HepG2 (cell line): Measurements from ENCODE around the gene VAMP2. TPM values are rescaled to one million over a fixed set of nuclear protein-coding genes. Genes with fewer than 3 reads are reported as not detected.

Experiments
- BCL6 ChIP-seq: IDR thresholded peaks from 2 replicates; pipeline ENCODE4 v1.6.1; 2016; ENCODE audit warnings: missing genetic modification reagents, missing compliant biosample characterization
- DBP ChIP-seq: sonication (generic); formaldehyde crosslinking; IDR thresholded peaks from 2 replicates; pipeline ENCODE4 v1.4.0; 2020; ENCODE audit warnings: missing genetic modification reagents; ENCODE audit errors: not compliant biosample characterization
- FOXK1 ChIP-seq: sonication (generic); formaldehyde crosslinking; IDR thresholded peaks from 2 replicates; pipeline ENCODE4 v1.4.0; 2020; ENCODE audit warnings: low read depth, missing genetic modification reagents, borderline replicate concordance
- GLI4 ChIP-seq: sonication (generic); formaldehyde crosslinking; IDR thresholded peaks from 2 replicates; pipeline ENCODE4 v1.5.1; 2020; ENCODE audit warnings: missing genetic modification reagents, mild to moderate bottlenecking, moderate library complexity, borderline replicate concordance
- HNF1A ChIP-seq, 2 experiments: sonication (generic) in 1 of 2; formaldehyde crosslinking in 1 of 2; IDR thresholded peaks; 2 replicates each; pipeline versions ENCODE4 v1.4.0 to v1.6.1; 2016 to 2020; ENCODE audit warnings: borderline replicate concordance in 1 of 2, low read depth in 1 of 2, mild to moderate bottlenecking in 1 of 2, missing genetic modification reagents in 1 of 2
- KDM5B ChIP-seq: sonication (generic); formaldehyde crosslinking; IDR thresholded peaks from 2 replicates; pipeline ENCODE4 v1.4.0; 2020; ENCODE audit warnings: missing genetic modification reagents, mild to moderate bottlenecking, borderline replicate concordance
- MAZ ChIP-seq, 2 experiments: sonication (generic) in 1 of 2; formaldehyde crosslinking in 1 of 2; IDR thresholded peaks; 2 replicates each; pipeline versions ENCODE4 v1.5.0 to v1.6.1; 2012 to 2020; ENCODE audit warnings: low read depth in 2 of 2, mild to moderate bottlenecking in 2 of 2, borderline replicate concordance in 1 of 2, improper control_type of control experiment in 1 of 2, low read length in 1 of 2, missing genetic modification reagents in 1 of 2, moderate library complexity in 1 of 2
- RBM39 ChIP-seq: fragments of 200-400 bp; formaldehyde crosslinking; IDR thresholded peaks from one replicate; pipeline ENCODE4 v1.6.1; 2018; ENCODE audit warnings: antibody characterized with exemption, mild to moderate bottlenecking, low read depth, low read length; ENCODE audit not compliant: poor library complexity, severe bottlenecking
- SSRP1 ChIP-seq: IDR thresholded peaks from 2 replicates; pipeline ENCODE4 v1.6.1; 2016; ENCODE audit warnings: control low read depth
- TFAP4 ChIP-seq: sonication (generic); IDR thresholded peaks from 2 replicates; pipeline ENCODE4 v1.6.1; 2016; ENCODE audit warnings: low read depth, borderline replicate concordance
- ZFP1 ChIP-seq: IDR thresholded peaks from 2 replicates; pipeline ENCODE4 v1.6.1; 2016
- ZNF280D ChIP-seq: sonication (generic); formaldehyde crosslinking; IDR thresholded peaks from 2 replicates; pipeline ENCODE4 v1.5.1; 2020; ENCODE audit warnings: mild to moderate bottlenecking, missing genetic modification reagents
- ZNF672 ChIP-seq: sonication (generic); formaldehyde crosslinking; IDR thresholded peaks from 2 replicates; pipeline ENCODE4 v1.8.1; 2022; ENCODE audit warnings: missing genetic modification reagents
- ZNF709 ChIP-seq: sonication (generic); formaldehyde crosslinking; IDR thresholded peaks from 2 replicates; pipeline ENCODE4 v1.5.0; 2020; ENCODE audit warnings: mild to moderate bottlenecking, missing genetic modification reagents
- ZNF878 ChIP-seq: sonication (generic); formaldehyde crosslinking; IDR thresholded peaks from 2 replicates; pipeline ENCODE4 v1.8.1; 2023; ENCODE audit warnings: mild to moderate bottlenecking, missing genetic modification reagents, moderate library complexity
- ZNF879 ChIP-seq: sonication (generic); formaldehyde crosslinking; IDR thresholded peaks from 2 replicates; pipeline ENCODE4 v1.8.1; 2023; ENCODE audit warnings: missing genetic modification reagents
- ZSCAN20 ChIP-seq: sonication (generic); formaldehyde crosslinking; IDR thresholded peaks from 2 replicates; pipeline ENCODE4 v1.4.0; 2020; ENCODE audit warnings: missing genetic modification reagents, mild to moderate bottlenecking, borderline replicate concordance
- ZZZ3 ChIP-seq: sonication (generic); formaldehyde crosslinking; IDR thresholded peaks from 2 replicates; pipeline ENCODE4 v1.4.0; 2020; ENCODE audit warnings: missing genetic modification reagents, mild to moderate bottlenecking, borderline replicate concordance
- polyA plus RNA-seq, 8 experiments: library from polyadenylated mRNA; depleted of rRNA in 3 of 8; stranded (reverse) in 7 of 8; unstranded in 1 of 8; fragments of >200 nt; fragmentation: Illumina TruSeq in 4 of 8; extraction: Trizol in 4 of 8; gene quantifications; 2 replicates each; pipeline versions ENCODE4 v1.2.1 to v1.2.3, GENCODE V29; 2011 to 2016; ENCODE audit warnings: low read depth in 4 of 8, missing spikeins in 1 of 8, mixed read lengths in 1 of 8; ENCODE audit not compliant: insufficient read depth in 1 of 8
- total RNA-seq, 5 experiments: library from RNA; depleted of rRNA; stranded (reverse); fragments of >200 nt; fragmentation: Illumina TruSeq; extraction: Trizol; gene quantifications; 2 replicates each; pipeline ENCODE4 v1.2.3, GENCODE V29; 2016; ENCODE audit warnings: low read depth in 1 of 5

Gene VAMP2
- total and polyA plus RNA-seq, 2 of the 13 experiments (the other 11 are each of a cell fraction or from before 2014, with no cell fraction given), result 3.9 to 17.2 TPM

GRCh38 chr17:8163978-8164814 is 1.4 kb upstream of the VAMP2 start (continued):
- TF ChIP-seq KDM5B (no peak), ZNF280D (no peak), ZSCAN20 (CRISPR knock-in tag) (no peak), ZNF879 (no peak), ZFP1 (CRISPR knock-in tag) (0 out of 2 replicates have a peak, but pooled peaks have one; percentile 17), FOXK1 (CRISPR knock-in tag) (no peak), TFAP4 (no peak), GLI4 (CRISPR knock-in tag) (no peak), ZNF709 (no peak), HNF1A (IDR thresholded peaks at IDR 0.05; ENCODE audit: low read depth) (no peak), HNF1A (CRISPR knock-in tag; IDR thresholded peaks at IDR 0.05; ENCODE audit: borderline replicate concordance) (no peak), DBP (no peak), ZNF878 (CRISPR knock-in tag) (no peak), SSRP1 (CRISPR knock-in tag) (no peak; the same call in 1 of the 2 replicates), MAZ (IDR thresholded peaks at IDR 0.05; ENCODE audit: borderline replicate concordance, low read depth, low read length) (no peak), MAZ (CRISPR knock-in tag; IDR thresholded peaks at IDR 0.05; ENCODE audit: low read depth) (no peak; the same call in none of the 2 replicates), ZZZ3 (CRISPR knock-in tag) (no peak), RBM39 (no peak), ZNF672 (CRISPR knock-in tag) (no peak), BCL6 (peak; percentile 84)
